Activated CD8-positive, alpha-beta T cell treated with anti-CD3 and anti-CD28 coated beads, Interleukin-2, amount 10 ng/mL, durations not matched to agents 7 days and 5 days (primary cell): ENCODE data around the gene TYSND1. TPM values are rescaled to one million over a fixed set of nuclear protein-coding genes. Genes with fewer than 3 reads are reported as not detected.
A peak's percentile ranks its signal among the peaks of the same experiment; 100 is the strongest.

Experiments used
- ATAC-seq: fragments of 150-1000 bp; cut with Tn5 transposase; one replicate; pipeline ENCODE4 v1.10.0; 2021; ENCODE audit warnings: moderate library complexity
- CTCF ChIA-PET: fragments of 350-600 bp; sonication (Branson Sonifier 250); formaldehyde crosslinking; loops from one replicate; lab custom pipeline; 2021; ENCODE audit warnings: antibody characterized with exemption; lab: Charles Lee
- POLR2A ChIA-PET: fragments of 350-600 bp; sonication (Branson Sonifier 250); formaldehyde crosslinking; loops from one replicate; lab custom pipeline; 2021; ENCODE audit warnings: antibody characterized with exemption; lab: Charles Lee
- DNase-seq: peaks from one replicate; pipeline ENCODE4 v3.0.0-alpha.2; 2020
- H3K27ac Mint-ChIP-seq: one replicate; pipeline ENCODE4 v1.8.0; 2021; ENCODE audit warnings: mild to moderate bottlenecking, mixed read lengths
- H3K27me3 Mint-ChIP-seq: one replicate; pipeline ENCODE4 v1.8.0; 2021; ENCODE audit warnings: low read depth, mixed read lengths
- H3K36me3 Mint-ChIP-seq: one replicate; pipeline ENCODE4 v1.8.0; 2021; ENCODE audit warnings: low read depth, mixed read lengths
- H3K4me1 Mint-ChIP-seq: one replicate; pipeline ENCODE4 v1.8.0; 2021; ENCODE audit warnings: low read depth, mixed read lengths
- H3K4me3 Mint-ChIP-seq: one replicate; pipeline ENCODE4 v1.8.0; 2021; ENCODE audit warnings: mild to moderate bottlenecking, mixed read lengths
- H3K9me3 Mint-ChIP-seq: one replicate; pipeline ENCODE4 v1.8.0; 2022; ENCODE audit warnings: mixed read lengths; ENCODE audit not compliant: insufficient read depth
- total RNA-seq, 2 experiments: library from RNA; stranded (reverse); gene quantifications; one replicate each; pipeline ENCODE4 v1.2.3, GENCODE V29; 2021

The TYSND1 gene, protein sequence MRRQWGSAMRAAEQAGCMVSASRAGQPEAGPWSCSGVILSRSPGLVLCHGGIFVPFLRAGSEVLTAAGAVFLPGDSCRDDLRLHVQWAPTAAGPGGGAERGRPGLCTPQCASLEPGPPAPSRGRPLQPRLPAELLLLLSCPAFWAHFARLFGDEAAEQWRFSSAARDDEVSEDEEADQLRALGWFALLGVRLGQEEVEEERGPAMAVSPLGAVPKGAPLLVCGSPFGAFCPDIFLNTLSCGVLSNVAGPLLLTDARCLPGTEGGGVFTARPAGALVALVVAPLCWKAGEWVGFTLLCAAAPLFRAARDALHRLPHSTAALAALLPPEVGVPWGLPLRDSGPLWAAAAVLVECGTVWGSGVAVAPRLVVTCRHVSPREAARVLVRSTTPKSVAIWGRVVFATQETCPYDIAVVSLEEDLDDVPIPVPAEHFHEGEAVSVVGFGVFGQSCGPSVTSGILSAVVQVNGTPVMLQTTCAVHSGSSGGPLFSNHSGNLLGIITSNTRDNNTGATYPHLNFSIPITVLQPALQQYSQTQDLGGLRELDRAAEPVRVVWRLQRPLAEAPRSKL
- 10 to 100 TPM; 12.0 to 13.4 TPM for total RNA-seq

- peak within 1 kb of the TSS; percentile 99 for H3K27ac Mint-ChIP-seq
- H3K9me3 Mint-ChIP-seq = no peaks in the 10 kb centered on the region
- ChIA-PET CTCF (interaction anchor here (0.5 to 4.3 kb wide), 50 partner anchors 10 to 910 kb away, joined by 3 to 97 read pairs (median 7); partner anchors contain the start of genes EIF4EBP2, PPA1 and SAR1A), POLR2A (interaction anchor here (0.6 to 3.4 kb wide), 16 partner anchors 8 to 646 kb away, joined by 3 to 22 read pairs (median 6); partner anchors contain the start of genes AIFM2, EIF4EBP2 and SAR1A)
- DNase-seq (peak; percentile 96), ATAC-seq (peak; percentile 86)
- peaks cover 35% of the 10 kb centered on the region for H3K4me1 Mint-ChIP-seq
- peaks cover 30% of the 10 kb centered on the region for H3K36me3 Mint-ChIP-seq
- no peaks in the 10 kb centered on the region for H3K27me3 Mint-ChIP-seq
- peak within 1 kb of the TSS; percentile 92 for H3K4me3 Mint-ChIP-seq
Measured at GRCh38 chr10:70146489-70147258, at the start of gene TYSND1. TSS of gene TYSND1 (minus strand) at chr10:70146700. CDS start at chr10:70146586, 114 bp downstream.

DNA sequence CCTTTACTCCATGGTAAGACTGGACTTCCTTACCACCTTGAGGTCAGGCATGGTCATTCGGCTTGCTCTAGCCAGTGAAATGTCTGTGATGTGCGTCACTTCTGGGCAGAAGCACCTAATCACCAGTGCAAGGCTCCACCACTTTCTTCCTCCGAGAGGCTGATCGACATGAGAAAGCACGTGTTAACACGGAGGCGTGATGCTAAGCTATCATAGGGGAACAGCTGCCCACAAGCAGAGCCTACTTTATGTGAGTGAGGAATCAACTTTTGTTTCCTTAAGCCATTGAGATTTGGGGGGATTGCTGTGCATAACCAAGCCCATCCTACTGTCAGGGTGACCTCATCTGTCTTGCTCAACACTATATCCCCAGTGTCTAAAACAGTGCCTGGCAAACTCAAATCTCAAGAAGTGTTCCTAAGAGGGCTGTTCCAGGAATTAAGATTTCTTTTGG is 46.9 kb upstream of the TYSND1 start:
- Mint-ChIP-seq H3K27ac (no peak overlapping the region), H3K36me3 (peaks cover 20% of the 10 kb centered on the region), H3K4me3 (no peak overlapping the region), H3K27me3 (no peaks in the 10 kb centered on the region), H3K4me1 (peaks cover 27% of the 10 kb centered on the region), H3K9me3 (no peaks in the 10 kb centered on the region)
- POLR2A ChIA-PET = interaction anchor here (1.3 kb wide), 1 partner anchor 23 kb away, joined by 7 read pairs; the partner anchor contains the start of gene SAR1A
- ATAC-seq (no peak), DNase-seq (no peak)
- CTCF ChIA-PET = interaction anchor here (1.0 to 2.2 kb wide), 5 partner anchors 13 to 78 kb away, joined by 3 to 9 read pairs (median 4); partner anchors contain the start of gene TYSND1

GRCh38 chr10:70192326-70192968 is 45.9 kb upstream of the TYSND1 start:
- DNase-seq (no peak), ATAC-seq (no peak)
- ChIA-PET POLR2A (interaction anchor here (1.3 kb wide), 1 partner anchor 22 kb away, joined by 7 read pairs; the partner anchor contains the start of gene SAR1A), CTCF (interaction anchor here (1.2 to 2.2 kb wide), 4 partner anchors 12 to 77 kb away, joined by 3 to 9 read pairs (median 4); partner anchors contain the start of gene TYSND1)
- no peak overlapping the region for H3K4me3 Mint-ChIP-seq
- peaks cover 11% of the 10 kb centered on the region for H3K36me3 Mint-ChIP-seq
- H3K27ac Mint-ChIP-seq = no peak overlapping the region
- peaks cover 18% of the 10 kb centered on the region for H3K4me1 Mint-ChIP-seq
- H3K27me3 Mint-ChIP-seq = no peaks in the 10 kb centered on the region
- H3K9me3 Mint-ChIP-seq = no peaks in the 10 kb centered on the region

GRCh38 chr10:70191972-70192305 is 45.4 kb upstream of the TYSND1 start:
- ATAC-seq = no peak
- CTCF ChIA-PET = interaction anchor here (1.8 to 2.2 kb wide), 2 partner anchors 30 to 45 kb away, joined by 5 to 9 read pairs; partner anchors contain the start of gene TYSND1
- peaks cover 13% of the 10 kb centered on the region for H3K4me1 Mint-ChIP-seq

DNA sequence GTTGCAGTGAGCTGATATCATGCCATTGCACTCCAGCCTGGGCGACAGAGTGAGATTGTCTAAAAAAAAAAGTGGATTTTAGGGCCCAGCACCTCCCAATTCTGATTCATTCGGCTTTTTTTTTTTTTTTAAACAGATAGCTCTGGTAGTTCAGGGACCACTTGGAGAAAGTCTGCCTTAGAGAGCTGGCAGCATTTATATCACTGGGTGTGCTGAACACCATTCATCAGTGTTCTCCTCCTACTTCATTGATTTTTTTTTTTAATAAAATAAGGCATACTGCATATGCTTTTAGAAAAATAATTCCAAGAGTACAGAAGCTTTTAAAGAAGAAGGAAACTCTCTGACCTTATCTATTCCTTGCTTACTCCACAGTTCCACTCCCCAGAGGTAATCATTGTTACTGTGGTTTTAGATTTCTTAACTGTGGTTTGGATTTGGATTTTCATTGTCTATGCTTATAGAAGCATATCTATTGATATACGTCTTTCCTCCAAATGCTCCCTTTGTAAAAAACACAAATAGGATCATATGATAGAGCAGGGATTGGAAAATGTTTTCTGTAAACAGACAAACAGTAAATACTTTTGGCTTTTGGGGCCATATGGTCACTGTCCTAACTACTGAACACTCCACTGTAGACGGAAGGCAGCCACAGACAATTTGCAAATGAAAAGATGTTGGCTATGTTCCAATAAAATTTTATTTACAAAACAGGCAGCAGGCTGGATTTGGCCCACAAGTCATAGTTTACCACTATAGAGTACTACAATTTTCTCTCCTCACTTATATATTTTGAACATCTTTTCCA is 44.9 kb upstream of the TYSND1 start:
- Mint-ChIP-seq H3K9me3 (no peaks in the 10 kb centered on the region), H3K27me3 (no peaks in the 10 kb centered on the region), H3K4me3 (no peak overlapping the region), H3K36me3 (peaks cover 6% of the 10 kb centered on the region), H3K4me1 (peaks cover 8% of the 10 kb centered on the region), H3K27ac (no peak overlapping the region)
- DNase-seq (no peak), ATAC-seq (no peak)
- CTCF ChIA-PET = interaction anchor here (0.9 to 2.2 kb wide), 3 partner anchors 30 to 45 kb away, joined by 4 to 9 read pairs (median 5); partner anchors contain the start of gene TYSND1
- POLR2A ChIA-PET = no interaction called here

More at GRCh38 chr10:70191972-70192305, 45.4 kb upstream of the TYSND1 start:
- H3K27ac Mint-ChIP-seq = no peak overlapping the region
- H3K9me3 Mint-ChIP-seq = no peaks in the 10 kb centered on the region
- peaks cover 6% of the 10 kb centered on the region for H3K36me3 Mint-ChIP-seq
- POLR2A ChIA-PET = no interaction called here
- no peak overlapping the region for H3K4me3 Mint-ChIP-seq
- no peak for DNase-seq
- no peaks in the 10 kb centered on the region for H3K27me3 Mint-ChIP-seq

- H3K4me3 Mint-ChIP-seq = no peak overlapping the region
- H3K36me3 Mint-ChIP-seq = peaks cover 2% of the 10 kb centered on the region
- DNase-seq (no peak), ATAC-seq (no peak)
- no peaks in the 10 kb centered on the region for H3K9me3 Mint-ChIP-seq
- peaks cover 5% of the 10 kb centered on the region for H3K4me1 Mint-ChIP-seq
- ChIA-PET POLR2A (no interaction called here), CTCF (interaction anchor here (0.9 kb wide), 1 partner anchor 44 kb away, joined by 4 read pairs; the partner anchor contains the start of gene TYSND1)
- peaks cover under 1% of the 10 kb centered on the region for H3K27me3 Mint-ChIP-seq
- H3K27ac Mint-ChIP-seq = no peak overlapping the region
Measured at GRCh38 chr10:70190581-70190980, 44.1 kb upstream of the TYSND1 start.

DNA sequence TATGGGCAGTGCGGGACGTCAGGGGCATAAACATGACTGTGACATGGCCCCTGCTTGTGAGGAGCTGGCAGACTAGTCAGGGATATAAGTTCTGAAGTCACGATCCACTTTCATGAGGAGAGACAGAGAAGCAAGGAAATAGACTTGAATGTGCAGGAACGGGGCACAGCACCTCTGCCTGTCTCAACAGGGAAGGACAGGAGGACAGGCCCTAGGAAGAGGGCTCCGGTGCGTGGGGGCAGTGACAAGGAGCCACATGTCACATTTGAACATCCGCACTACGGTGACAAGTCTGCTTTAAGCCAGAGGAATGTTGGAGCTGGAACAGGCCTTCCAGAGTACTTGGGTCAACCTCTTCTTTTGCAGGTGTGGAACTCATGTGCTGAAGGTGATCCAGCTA is 43.6 kb upstream of the TYSND1 start:
- POLR2A ChIA-PET = no interaction called here
- H3K27me3 Mint-ChIP-seq = peaks cover 4% of the 10 kb centered on the region
- no peak overlapping the region for H3K4me3 Mint-ChIP-seq
- no peak overlapping the region for H3K27ac Mint-ChIP-seq
- DNase-seq (no peak), ATAC-seq (no peak)
- H3K9me3 Mint-ChIP-seq = no peaks in the 10 kb centered on the region
- CTCF ChIA-PET = interaction anchor here (0.9 kb wide), 1 partner anchor 44 kb away, joined by 4 read pairs; the partner anchor contains the start of gene TYSND1
- H3K4me1 Mint-ChIP-seq = peaks cover 5% of the 10 kb centered on the region
- peaks cover under 1% of the 10 kb centered on the region for H3K36me3 Mint-ChIP-seq

DNA sequence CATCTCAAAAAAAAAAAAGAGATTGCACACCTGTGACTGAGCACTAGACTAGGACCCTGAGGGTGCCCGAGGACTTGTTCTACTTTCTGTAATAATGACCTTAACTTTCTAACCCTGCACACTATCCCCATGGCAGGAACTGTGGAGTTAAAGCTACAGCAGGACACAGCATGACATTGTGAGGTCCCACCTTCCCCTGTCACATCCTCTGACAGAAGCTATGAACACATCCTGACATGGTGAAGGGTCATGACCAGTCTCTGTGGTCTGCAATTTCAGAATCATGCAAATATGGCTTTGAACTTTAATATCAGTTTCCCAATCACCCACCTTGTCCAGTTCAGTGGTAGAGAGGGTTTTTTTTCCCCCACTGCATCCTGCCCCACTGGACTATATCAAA is 42.3 kb upstream of the TYSND1 start:
- CTCF ChIA-PET = no interaction called here
- Mint-ChIP-seq H3K27me3 (peaks cover 10% of the 10 kb centered on the region), H3K27ac (no peak overlapping the region)

GRCh38 chr10:70186571-70186970 is 40.1 kb upstream of the TYSND1 start:
- peaks cover 5% of the 10 kb centered on the region for H3K4me1 Mint-ChIP-seq
- H3K27ac Mint-ChIP-seq = no peak overlapping the region
- ATAC-seq (no peak), DNase-seq (no peak)
- H3K9me3 Mint-ChIP-seq = no peaks in the 10 kb centered on the region
- no peaks in the 10 kb centered on the region for H3K36me3 Mint-ChIP-seq
- H3K27me3 Mint-ChIP-seq = peaks cover 17% of the 10 kb centered on the region
- H3K4me3 Mint-ChIP-seq = no peak overlapping the region
- POLR2A ChIA-PET = no interaction called here
- CTCF ChIA-PET = no interaction called here

More for the DNA sequence above, 42.3 kb upstream of the TYSND1 start:
- Mint-ChIP-seq H3K36me3 (no peaks in the 10 kb centered on the region), H3K9me3 (no peaks in the 10 kb centered on the region), H3K4me1 (peaks cover 5% of the 10 kb centered on the region), H3K4me3 (no peak overlapping the region)
- ATAC-seq (no peak), DNase-seq (no peak)
- POLR2A ChIA-PET = no interaction called here

GRCh38 chr10:70186090-70186489 is 39.6 kb upstream of the TYSND1 start:
- Mint-ChIP-seq H3K4me1 (peaks cover 5% of the 10 kb centered on the region), H3K36me3 (no peaks in the 10 kb centered on the region), H3K27ac (no peak overlapping the region), H3K4me3 (no peak overlapping the region), H3K27me3 (peaks cover 17% of the 10 kb centered on the region), H3K9me3 (no peaks in the 10 kb centered on the region)
- ChIA-PET CTCF (no interaction called here), POLR2A (no interaction called here)
- no peak for DNase-seq
- no peak for ATAC-seq
